HG03432 (cell line): ENCODE measurements around the gene PTPRD.

Source experiments
- ATAC-seq: cut with Tn5 transposase; IDR thresholded peaks from one replicate; pipeline ENCODE4 v1.9.1; 2021; ENCODE audit warnings: mild to moderate bottlenecking, moderate library complexity; ENCODE audit not compliant: unreplicated experiment

Gene PTPRD

GRCh38 chr9:8450810-8451545, 2161.8 kb downstream of the PTPRD start:
- ATAC-seq = no peak

- no peak for ATAC-seq
Measured at GRCh38 chr9:8448226-8448625, 2164.6 kb downstream of the PTPRD start.

- no peak for ATAC-seq
Measured at GRCh38 chr9:8447601-8448000, 2165.2 kb downstream of the PTPRD start.

GRCh38 chr9:8437876-8438275, 2174.9 kb downstream of the PTPRD start:
- no peak for ATAC-seq

- no peak for ATAC-seq
Measured at GRCh38 chr9:8437259-8437658, 2175.5 kb downstream of the PTPRD start.

GRCh38 chr9:8436786-8437185, 2176.0 kb downstream of the PTPRD start:
- ATAC-seq = no peak

- ATAC-seq = no peak
Measured at GRCh38 chr9:8434621-8435020, 2178.2 kb downstream of the PTPRD start.

GRCh38 chr9:8432224-8432623, 2180.6 kb downstream of the PTPRD start:
- no peak for ATAC-seq

- ATAC-seq = no peak
Measured at GRCh38 chr9:8431505-8431904, 2181.3 kb downstream of the PTPRD start.

- no peak for ATAC-seq
Measured at GRCh38 chr9:8430945-8431344, 2181.9 kb downstream of the PTPRD start.

- no peak for ATAC-seq
Measured at GRCh38 chr9:8429768-8430167, 2183.0 kb downstream of the PTPRD start.

- ATAC-seq = no peak
Measured at GRCh38 chr9:8429157-8429556, 2183.6 kb downstream of the PTPRD start.

GRCh38 chr9:8428389-8428788, 2184.4 kb downstream of the PTPRD start:
- ATAC-seq = no peak

- no peak for ATAC-seq
Measured at GRCh38 chr9:8424786-8425410, 2187.9 kb downstream of the PTPRD start.

GRCh38 chr9:8420416-8420815, 2192.4 kb downstream of the PTPRD start:
- no peak for ATAC-seq

GRCh38 chr9:8419596-8420275, 2193.1 kb downstream of the PTPRD start:
- ATAC-seq = no peak

- no peak for ATAC-seq
Measured at GRCh38 chr9:8417341-8417740, 2195.5 kb downstream of the PTPRD start.

GRCh38 chr9:8412327-8412726, 2200.5 kb downstream of the PTPRD start:
- ATAC-seq = no peak

GRCh38 chr9:8408575-8409190, 2204.1 kb downstream of the PTPRD start:
- no peak for ATAC-seq

GRCh38 chr9:8401961-8402705, 2210.7 kb downstream of the PTPRD start:
- ATAC-seq = no peak

GRCh38 chr9:8400378-8400777, 2212.4 kb downstream of the PTPRD start:
- ATAC-seq = no peak
